ENCODE results near the gene SGMS1. TPM values are rescaled to one million over a fixed set of nuclear protein-coding genes. Genes with fewer than 3 reads are reported as not detected.

Gene SGMS1
- total and polyA plus RNA-seq, 12 donors = 7.3 to 24.3 (median 17.1) TPM

- Histone ChIP-seq H3K9me3 (peaks cover 0 to 9% (median 0%) of the 10 kb centered on the region in 11 donors), H3K36me3 (peaks cover 0 to 81% (median 20%) of the 10 kb centered on the region in 9 donors), H3K27me3 (no peaks in the 10 kb centered on the region), H3K27ac (no peak overlapping the region), H3K4me1 (peaks cover 0 to 3% (median 0%) of the 10 kb centered on the region in 9 donors), H3K4me3 (no peak overlapping the region)
- ATAC-seq = no peak
- no peak for DNase-seq
- no peak for TF ChIP-seq CTCF (IDR thresholded peaks at IDR 0.05)
- WGBS, 2 donors = 71 to 75% methylated on average over 4 of the region's 4 CpGs
- intact Hi-C loops (cut with DNase I) = no loop called here
These were observed 314.4 kb downstream of the SGMS1 start for GRCh38 chr10:50309342-50309741.

- Histone ChIP-seq H3K4me1 (no peaks in the 10 kb centered on the region), H3K27me3 (no peaks in the 10 kb centered on the region), H3K4me3 (no peak overlapping the region), H3K36me3 (peaks cover 0 to 51% (median 14%) of the 10 kb centered on the region in 9 donors), H3K27ac (no peak overlapping the region), H3K9me3 (peaks cover 0 to 6% (median 0%) of the 10 kb centered on the region in 11 donors)
- intact Hi-C loops (cut with DNase I) = no loop called here
- 97 to 98% methylated on average over 8 of the region's 8 CpGs for WGBS, 2 donors
- no peak for TF ChIP-seq CTCF (IDR thresholded peaks at IDR 0.05)
- DNase-seq = no peak
- ATAC-seq = no peak
These were observed 319.1 kb downstream of the SGMS1 start for GRCh38 chr10:50304660-50305059.

- 95 to 96% methylated on average over 1 of the region's 1 CpG for WGBS, 2 donors
- intact Hi-C loops (cut with DNase I) = loop anchor here in 5 of 10 donors (10.0 kb wide), 2 partner anchors 125 to 325 kb away; partner anchors contain the start of gene SGMS1 (in 4 of the 5)
- H3K4me1 ChIP-seq = no peaks in the 10 kb centered on the region
- ATAC-seq (no peak), DNase-seq (no peak)
- TF ChIP-seq CTCF (IDR thresholded peaks at IDR 0.05) = no peak
- no peak overlapping the region for H3K4me3 ChIP-seq
- peaks cover 0 to 7% (median 0%) of the 10 kb centered on the region in 9 donors for H3K36me3 ChIP-seq
- peaks cover 0 to 16% (median 0%) of the 10 kb centered on the region in 11 donors for H3K9me3 ChIP-seq
- H3K27ac ChIP-seq = no peak overlapping the region
- H3K27me3 ChIP-seq = no peaks in the 10 kb centered on the region
These were observed 323.6 kb downstream of the SGMS1 start for GRCh38 chr10:50299948-50300669.

GRCh38 chr10:50295367-50295766, 328.4 kb downstream of the SGMS1 start:
- no peaks in the 10 kb centered on the region for H3K27me3 ChIP-seq
- TF ChIP-seq CTCF (IDR thresholded peaks at IDR 0.05) = no peak
- no peaks in the 10 kb centered on the region for H3K4me1 ChIP-seq
- ATAC-seq (no peak), DNase-seq (no peak)
- intact Hi-C loops (cut with DNase I) = loop anchor here in 5 of 10 donors (10.0 kb wide), 2 partner anchors 129 to 329 kb away; partner anchors contain the start of gene SGMS1 (in 4 of the 5)
- H3K4me3 ChIP-seq = no peak overlapping the region
- H3K36me3 ChIP-seq = no peaks in the 10 kb centered on the region
- H3K9me3 ChIP-seq = peaks cover 0 to 16% (median 0%) of the 10 kb centered on the region in 11 donors
- H3K27ac ChIP-seq = no peak overlapping the region
- WGBS, 2 donors = 31 to 98% methylated on average over 1 of the region's 1 CpG

All from heart right ventricle (tissue), 16 donors.